NCI-H2196 (cell line): ENCODE measurements around the gene IRX3.

Experiments
- DNase-seq: peaks from one replicate; lab custom pipeline; 2025; ENCODE audit not compliant: unreplicated experiment; lab: John Stamatoyannopoulos, UW

The IRX3 gene

GRCh38 chr16:54291656-54292487, 5.3 kb upstream of the IRX3 start:
- DNase-seq, result no peak

- no peak for DNase-seq
Observed at GRCh38 chr16:54290833-54291655, 4.5 kb upstream of the IRX3 start.

GRCh38 chr16:54289945-54290832, 3.6 kb upstream of the IRX3 start:
- no peak for DNase-seq

- DNase-seq, result no peak
Observed at GRCh38 chr16:54289242-54289944, 2.8 kb upstream of the IRX3 start.

- no peak for DNase-seq
Observed at GRCh38 chr16:54288835-54289241, 2.3 kb upstream of the IRX3 start.

DNA sequence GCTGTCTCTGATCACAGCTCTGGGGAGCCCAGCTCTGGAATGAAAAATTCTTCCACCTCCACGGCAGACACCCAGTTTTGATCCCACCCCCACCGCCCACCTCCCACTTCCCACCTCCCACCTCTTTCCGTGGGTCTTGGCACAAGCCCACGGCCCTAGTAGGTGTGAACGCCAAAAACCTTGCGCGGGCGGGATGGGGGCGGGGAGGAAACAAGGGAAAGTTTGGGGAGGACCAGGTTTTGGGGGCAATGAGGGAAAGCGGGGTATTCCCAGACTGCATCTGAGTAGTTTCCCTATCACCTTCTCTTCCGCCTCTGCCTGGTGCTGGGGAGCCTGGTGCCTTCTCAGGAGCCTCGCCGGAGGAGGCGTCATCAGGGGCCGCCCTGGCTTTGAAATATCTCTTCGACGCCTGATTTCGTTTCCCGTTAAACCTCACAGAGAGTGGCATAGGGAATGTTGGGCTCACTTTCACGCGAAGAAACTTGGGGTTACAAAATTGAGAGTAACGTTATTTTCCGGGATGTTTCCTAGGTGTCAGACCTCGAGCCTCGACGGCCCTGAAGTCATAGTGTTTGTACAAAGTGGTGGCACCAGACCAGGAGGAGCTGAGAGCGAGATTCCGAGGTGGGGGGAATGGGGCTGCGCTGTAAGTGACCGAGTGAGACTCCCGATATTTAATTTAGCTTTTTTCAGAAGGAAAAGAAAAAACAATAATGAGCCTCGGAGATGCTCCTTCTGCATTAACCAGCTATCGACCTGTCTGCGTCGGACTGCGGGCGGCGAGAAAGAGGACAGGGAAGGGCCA, 1.6 kb upstream of the IRX3 start:
- DNase-seq, result no peak

DNA sequence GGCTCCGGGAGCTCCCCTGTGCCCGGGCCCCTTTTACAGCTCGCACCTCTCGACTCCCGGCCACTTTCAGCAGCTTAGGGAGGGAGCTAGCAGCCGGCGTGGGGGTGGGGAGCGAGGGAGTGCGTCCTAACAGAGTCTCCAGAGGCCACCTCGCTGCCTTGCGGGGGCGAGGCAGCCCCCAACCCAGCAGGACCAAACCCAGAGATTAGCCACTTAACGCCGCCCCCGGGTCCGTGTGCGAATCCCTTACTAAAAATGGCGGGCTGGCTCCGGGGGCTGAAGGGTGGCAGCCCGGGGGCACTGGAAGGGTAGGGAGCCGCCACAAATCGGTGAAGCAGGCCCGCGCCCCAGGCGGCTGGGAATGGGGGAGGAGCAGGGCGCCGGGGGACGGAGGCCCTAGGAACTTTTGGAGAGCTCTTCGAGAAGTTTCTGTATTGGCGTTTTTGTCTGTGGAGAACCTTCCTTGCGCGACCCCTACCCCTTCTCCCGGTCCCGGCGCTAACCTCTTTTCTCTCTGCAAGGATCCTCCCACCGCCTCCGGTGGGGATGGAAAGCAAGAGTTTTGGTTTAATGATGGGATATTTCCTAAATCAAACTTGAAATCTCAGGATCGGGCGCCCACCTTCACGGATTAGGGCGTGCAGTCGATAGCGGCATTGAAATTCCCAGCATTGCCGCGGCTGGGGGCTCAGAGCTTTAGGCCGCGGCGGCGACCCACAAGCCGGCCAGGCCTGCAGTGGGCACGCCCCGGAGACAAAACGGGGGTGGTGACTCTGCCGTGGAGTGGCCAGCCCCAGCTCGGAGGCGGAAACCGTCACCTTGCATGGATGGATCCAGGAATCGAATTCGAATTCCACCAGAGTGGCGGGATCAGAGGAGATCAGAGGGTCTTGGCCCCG, 793 bp upstream of the IRX3 start:
- no peak for DNase-seq

DNA sequence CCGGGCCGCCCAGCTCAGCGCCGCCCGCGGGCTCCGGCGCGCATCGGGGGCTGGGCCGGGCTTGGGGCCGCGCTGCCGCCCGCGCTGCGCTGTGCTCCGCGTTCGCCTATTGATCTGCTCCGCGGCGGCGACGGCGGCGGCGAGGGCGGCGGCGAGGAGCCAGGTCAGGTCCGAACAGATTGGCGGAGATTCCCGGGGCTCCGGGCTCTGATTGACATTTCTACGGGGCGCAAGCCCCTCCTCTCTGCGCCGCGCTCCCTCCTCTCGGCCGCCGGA, 559 bp downstream of the IRX3 start:
- DNase-seq, result peak; percentile 42

DNA sequence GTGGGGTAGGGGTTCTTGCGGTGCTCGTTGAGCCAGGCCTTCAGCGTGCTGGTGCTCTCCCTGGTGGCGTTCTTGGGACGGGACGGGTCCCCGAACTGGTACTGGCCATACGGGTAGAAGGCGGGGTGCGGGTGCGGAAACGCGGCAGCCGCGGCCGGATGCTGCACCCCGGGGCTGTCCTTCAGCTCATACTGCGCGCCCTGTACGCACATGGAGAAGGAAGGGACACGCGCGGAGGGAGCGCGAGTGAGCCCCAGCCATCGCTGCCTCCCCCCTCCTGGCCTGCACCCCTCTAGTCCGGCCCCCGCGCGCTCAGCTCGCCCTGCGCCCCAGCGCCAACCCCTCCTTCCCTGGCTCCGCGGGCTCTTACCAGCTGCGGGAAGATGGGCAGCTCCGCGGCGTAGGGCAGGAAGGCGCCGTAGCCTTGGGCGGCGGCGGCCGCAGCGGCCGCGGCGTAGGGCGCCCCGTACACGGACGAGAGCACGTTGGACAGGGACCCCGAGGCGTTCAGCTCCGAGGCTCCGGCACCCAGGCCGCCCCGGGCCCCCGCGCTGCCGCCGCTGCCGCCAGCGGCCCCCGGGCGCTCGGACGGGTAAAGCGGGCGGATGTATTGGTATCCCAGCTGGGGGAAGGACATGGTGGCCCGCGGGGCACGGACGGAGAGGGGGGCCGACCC, 1.0 kb downstream of the IRX3 start:
- no peak for DNase-seq

GRCh38 chr16:54284931-54285413, 1.6 kb downstream of the IRX3 start:
- DNase-seq, result no peak

DNA sequence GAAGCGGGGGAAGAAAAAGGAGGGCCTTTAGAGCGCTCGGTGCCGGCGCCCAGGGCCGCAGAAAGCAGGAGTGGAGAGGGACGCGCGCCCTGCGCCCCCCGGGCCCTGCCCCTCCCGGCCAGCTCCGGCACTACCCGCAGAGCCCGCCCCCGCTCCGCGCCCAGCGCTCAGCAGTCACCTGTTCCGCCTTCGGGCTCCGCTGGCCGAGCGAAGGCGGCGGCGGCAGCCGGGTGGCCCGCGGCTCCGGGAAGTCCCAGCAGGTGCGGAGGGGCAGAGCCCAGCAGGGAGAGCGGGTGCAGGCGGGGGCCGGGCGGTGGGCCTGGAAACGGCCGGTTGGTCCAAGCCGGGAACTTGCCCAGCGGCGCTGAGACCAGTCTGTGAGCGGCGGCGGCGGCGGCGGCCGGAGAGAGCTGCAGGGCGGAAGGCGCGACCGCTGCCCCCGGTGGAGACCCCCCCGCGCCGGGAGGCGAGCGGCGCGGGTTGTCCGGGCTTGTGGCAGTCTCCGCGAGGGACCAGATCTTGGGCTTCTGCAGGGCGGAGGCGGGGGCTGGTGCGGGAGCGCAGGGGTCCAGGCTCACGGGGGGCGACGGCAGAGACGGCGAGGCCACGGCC, 2.2 kb downstream of the IRX3 start:
- DNase-seq, result peak; percentile 2

DNA sequence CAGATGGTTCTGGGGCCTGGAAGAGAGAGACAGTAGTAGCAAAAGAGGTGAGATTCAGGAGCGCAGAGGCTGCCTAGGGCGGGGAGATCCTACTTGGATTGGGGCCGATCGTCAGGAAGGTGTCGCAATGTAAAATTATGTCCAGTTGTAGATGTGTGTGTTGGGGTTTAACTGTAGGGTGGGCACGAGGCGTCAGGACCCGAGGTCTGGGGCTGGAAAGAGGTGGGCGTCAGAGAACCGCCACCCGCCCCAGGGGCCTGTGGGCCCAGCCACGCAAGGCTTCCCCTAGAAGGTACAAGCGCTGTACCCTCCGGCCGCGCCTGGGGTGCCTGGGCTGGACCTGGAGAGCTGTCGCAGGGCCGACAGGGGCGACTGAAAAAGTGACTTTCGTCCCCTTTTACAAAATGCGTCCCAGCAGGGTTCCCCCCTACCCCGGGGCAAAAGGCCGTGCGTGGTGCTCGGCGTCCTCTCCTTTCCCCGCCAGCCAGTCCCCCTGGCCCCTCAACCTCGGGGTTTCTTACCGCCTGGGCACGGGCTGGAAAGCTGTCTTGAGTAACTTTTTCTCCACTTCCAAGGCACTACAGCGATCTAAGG, 2.8 kb downstream of the IRX3 start:
- no peak for DNase-seq

- DNase-seq, result no peak
Observed at GRCh38 chr16:54282928-54283724, 3.5 kb downstream of the IRX3 start.

GRCh38 chr16:54282202-54282927, 4.2 kb downstream of the IRX3 start:
- no peak for DNase-seq

DNA sequence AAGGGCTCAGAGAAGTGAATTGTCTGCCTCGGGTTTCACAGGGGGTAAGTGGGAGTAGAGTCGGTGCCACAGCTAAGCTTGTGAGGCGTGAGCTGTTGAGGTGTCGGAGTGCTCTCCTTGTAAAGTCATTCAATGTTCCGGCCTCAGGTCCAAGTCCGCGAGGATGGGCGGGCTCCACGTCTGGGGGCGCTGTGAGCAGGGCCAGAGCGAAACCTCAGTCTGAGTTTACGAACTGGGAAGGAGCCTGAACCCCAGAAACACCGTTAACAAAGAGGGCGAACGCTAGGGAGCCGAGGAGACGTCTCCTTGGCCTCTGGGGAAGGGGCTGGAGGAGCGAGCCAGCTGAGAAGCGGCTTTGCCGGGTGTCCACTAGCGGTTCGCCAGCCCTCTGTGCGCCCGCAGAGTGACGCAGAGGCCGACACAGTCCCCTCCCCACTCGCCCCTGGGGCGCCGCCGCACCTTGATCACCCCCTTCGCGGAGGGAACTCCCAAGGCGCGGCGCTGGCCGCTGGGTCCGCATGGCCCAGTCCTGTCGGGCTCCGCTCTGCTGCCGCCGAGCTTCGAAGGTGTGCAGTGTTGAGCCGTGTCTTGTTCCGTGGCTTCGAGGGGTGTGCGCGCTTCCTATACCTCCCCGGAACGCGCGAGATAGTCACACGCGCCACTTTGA, 4.9 kb downstream of the IRX3 start:
- DNase-seq, result no peak

- no peak for DNase-seq
Observed at GRCh38 chr16:54280751-54281150, 5.8 kb downstream of the IRX3 start.
